K562 (cell line): Measurements from ENCODE around the gene ANKRD65. TPM values are rescaled to one million over a fixed set of nuclear protein-coding genes. Genes with fewer than 3 reads are reported as not detected.

Experiments
- CBFA2T3 ChIP-seq: fragments of 450-650 bp; IDR thresholded peaks from 2 replicates; pipeline ENCODE4 v1.6.1; 2017
- MYC ChIP-seq, 2 experiments: fragments of 250-450 bp in 1 of 2; sonication (Bioruptor Pico) in 1 of 2; IDR thresholded peaks; 2 replicates each; pipeline versions ENCODE4 v1.5.1 to v1.6.1; 2012 to 2021; ENCODE audit warnings: low read depth in 2 of 2, borderline replicate concordance in 1 of 2, improper control_type of control experiment in 1 of 2, low read length in 1 of 2, mild to moderate bottlenecking in 1 of 2, moderate library complexity in 1 of 2
- PTTG1 ChIP-seq: fragments of 450-650 bp; IDR thresholded peaks from 2 replicates; pipeline ENCODE4 v1.6.1; 2016; ENCODE audit warnings: low read depth, mild to moderate bottlenecking, missing genetic modification characterization, missing compliant biosample characterization
- SMAD3 ChIP-seq: fragments of 450-650 bp; formaldehyde crosslinking; conservative IDR thresholded peaks from 2 replicates; pipeline ENCODE4 v1.4.0; 2020; ENCODE audit warnings: mild to moderate bottlenecking
- SRSF3 ChIP-seq: fragments of 200-400 bp; formaldehyde crosslinking; IDR thresholded peaks from 2 replicates; pipeline ENCODE4 v1.6.1; 2016; ENCODE audit warnings: mild to moderate bottlenecking, low read length, moderate library complexity; ENCODE audit not compliant: insufficient read depth
- TAF7 ChIP-seq: fragments of 450-650 bp; IDR thresholded peaks from 2 replicates; pipeline ENCODE4 v1.6.1; 2016; ENCODE audit warnings: missing genetic modification characterization, missing compliant biosample characterization
- ZBTB49 ChIP-seq: sonication (generic); formaldehyde crosslinking; IDR thresholded peaks from 2 replicates; pipeline ENCODE4 v1.8.0; 2022; ENCODE audit warnings: missing genetic modification reagents, mild to moderate bottlenecking, borderline replicate concordance
- ZBTB7A ChIP-seq: IDR thresholded peaks from 2 replicates; pipeline ENCODE4 v1.6.1; 2011; ENCODE audit warnings: low read depth, mild to moderate bottlenecking, low read length, moderate library complexity, borderline replicate concordance; ENCODE audit not compliant: control insufficient read depth
- ZNF133 ChIP-seq: fragments of 250-450 bp; sonication (Bioruptor Pico); IDR thresholded peaks from 2 replicates; pipeline ENCODE4 v1.4.0; 2020; ENCODE audit warnings: mild to moderate bottlenecking
- ZNF197 ChIP-seq: fragments of 200-800 bp; sonication (Bioruptor generic); IDR thresholded peaks from 2 replicates; pipeline ENCODE4 v1.6.1; 2016; ENCODE audit warnings: low read depth, missing genetic modification characterization, missing compliant biosample characterization
- ZNF316 ChIP-seq: fragments of 450-650 bp; IDR thresholded peaks from 2 replicates; pipeline ENCODE4 v1.6.1; 2016
- ZNF436 ChIP-seq: fragments of 250-450, 450-650 bp; sonication (Bioruptor Pico); formaldehyde crosslinking; IDR thresholded peaks from 2 replicates; pipeline ENCODE4 v1.7.0; 2020; ENCODE audit warnings: mild to moderate bottlenecking
- ZNF586 ChIP-seq: fragments of 450-650 bp; formaldehyde crosslinking; conservative IDR thresholded peaks from 2 replicates; pipeline ENCODE4 v1.4.0; 2020; ENCODE audit warnings: mild to moderate bottlenecking, moderate library complexity
- ZNF785 ChIP-seq: fragments of 250-450 bp; sonication (Bioruptor Pico); IDR thresholded peaks from 2 replicates; pipeline ENCODE4 v1.4.0; 2020; ENCODE audit warnings: mild to moderate bottlenecking
- polyA plus RNA-seq, 8 experiments: library from polyadenylated mRNA; depleted of rRNA in 4 of 8; stranded (reverse) in 5 of 8; unstranded in 3 of 8; fragments of >200 nt; fragmentation: Nextera tagmentation in 2 of 8; fragmentation: Illumina TruSeq in 1 of 8; extraction: Ambion mirVana in 2 of 8; extraction: Trizol in 1 of 8; gene quantifications; 2 replicates each; pipeline versions ENCODE4 v1.2.1 to v1.2.3, GENCODE V29; 2011 to 2014; ENCODE audit warnings: inconsistent platforms in 1 of 8, missing spikeins in 1 of 8
- total RNA-seq, 7 experiments: library from RNA; depleted of rRNA in 6 of 7; stranded (reverse); fragments of >200 nt in 6 of 7; fragmentation: Illumina TruSeq in 2 of 7; extraction: Trizol in 2 of 7; gene quantifications; 2 replicates each; pipeline versions ENCODE4 v1.2.1 to v1.2.3, GENCODE V29; 2011 to 2021; ENCODE audit warnings: low replicate concordance in 1 of 7
- TF ChIP-seq, protein P1 (sequence below), 2 experiments: fragments of 150-350 bp in 1 of 2; IDR thresholded peaks; 2 replicates each; pipeline ENCODE4 v1.6.1; 2012 to 2016; ENCODE audit warnings: low read depth in 2 of 2, low read length in 2 of 2, mild to moderate bottlenecking in 1 of 2, moderate library complexity in 1 of 2
- TF ChIP-seq, protein P2 (sequence below): fragments of 250-450 bp; sonication (Bioruptor Pico); IDR thresholded peaks from 2 replicates; pipeline ENCODE4 v1.5.0; 2022; ENCODE audit warnings: mild to moderate bottlenecking
- TF ChIP-seq, protein P3 (sequence below): fragments of 250-450 bp; sonication (Bioruptor Pico); IDR thresholded peaks from 2 replicates; pipeline ENCODE4 v1.9.0; 2021; ENCODE audit warnings: mild to moderate bottlenecking

Gene ANKRD65
- total and polyA plus RNA-seq, 9 of the 15 experiments (the other 6 are each of a cell fraction or from before 2014, with no cell fraction given), result not detected

GRCh38 chr1:1422465-1423244 is 1.6 kb upstream of the ANKRD65 start (continued):
- TF ChIP-seq, protein P1, sequence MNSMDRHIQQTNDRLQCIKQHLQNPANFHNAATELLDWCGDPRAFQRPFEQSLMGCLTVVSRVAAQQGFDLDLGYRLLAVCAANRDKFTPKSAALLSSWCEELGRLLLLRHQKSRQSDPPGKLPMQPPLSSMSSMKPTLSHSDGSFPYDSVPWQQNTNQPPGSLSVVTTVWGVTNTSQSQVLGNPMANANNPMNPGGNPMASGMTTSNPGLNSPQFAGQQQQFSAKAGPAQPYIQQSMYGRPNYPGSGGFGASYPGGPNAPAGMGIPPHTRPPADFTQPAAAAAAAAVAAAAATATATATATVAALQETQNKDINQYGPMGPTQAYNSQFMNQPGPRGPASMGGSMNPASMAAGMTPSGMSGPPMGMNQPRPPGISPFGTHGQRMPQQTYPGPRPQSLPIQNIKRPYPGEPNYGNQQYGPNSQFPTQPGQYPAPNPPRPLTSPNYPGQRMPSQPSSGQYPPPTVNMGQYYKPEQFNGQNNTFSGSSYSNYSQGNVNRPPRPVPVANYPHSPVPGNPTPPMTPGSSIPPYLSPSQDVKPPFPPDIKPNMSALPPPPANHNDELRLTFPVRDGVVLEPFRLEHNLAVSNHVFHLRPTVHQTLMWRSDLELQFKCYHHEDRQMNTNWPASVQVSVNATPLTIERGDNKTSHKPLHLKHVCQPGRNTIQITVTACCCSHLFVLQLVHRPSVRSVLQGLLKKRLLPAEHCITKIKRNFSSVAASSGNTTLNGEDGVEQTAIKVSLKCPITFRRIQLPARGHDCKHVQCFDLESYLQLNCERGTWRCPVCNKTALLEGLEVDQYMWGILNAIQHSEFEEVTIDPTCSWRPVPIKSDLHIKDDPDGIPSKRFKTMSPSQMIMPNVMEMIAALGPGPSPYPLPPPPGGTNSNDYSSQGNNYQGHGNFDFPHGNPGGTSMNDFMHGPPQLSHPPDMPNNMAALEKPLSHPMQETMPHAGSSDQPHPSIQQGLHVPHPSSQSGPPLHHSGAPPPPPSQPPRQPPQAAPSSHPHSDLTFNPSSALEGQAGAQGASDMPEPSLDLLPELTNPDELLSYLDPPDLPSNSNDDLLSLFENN (IDR thresholded peaks at IDR 0.05; ENCODE audit: low read depth in 2 of 2, low read length in 2 of 2), result no peak
- TF ChIP-seq ZBTB7A, result no peak
- TF ChIP-seq, protein P2, sequence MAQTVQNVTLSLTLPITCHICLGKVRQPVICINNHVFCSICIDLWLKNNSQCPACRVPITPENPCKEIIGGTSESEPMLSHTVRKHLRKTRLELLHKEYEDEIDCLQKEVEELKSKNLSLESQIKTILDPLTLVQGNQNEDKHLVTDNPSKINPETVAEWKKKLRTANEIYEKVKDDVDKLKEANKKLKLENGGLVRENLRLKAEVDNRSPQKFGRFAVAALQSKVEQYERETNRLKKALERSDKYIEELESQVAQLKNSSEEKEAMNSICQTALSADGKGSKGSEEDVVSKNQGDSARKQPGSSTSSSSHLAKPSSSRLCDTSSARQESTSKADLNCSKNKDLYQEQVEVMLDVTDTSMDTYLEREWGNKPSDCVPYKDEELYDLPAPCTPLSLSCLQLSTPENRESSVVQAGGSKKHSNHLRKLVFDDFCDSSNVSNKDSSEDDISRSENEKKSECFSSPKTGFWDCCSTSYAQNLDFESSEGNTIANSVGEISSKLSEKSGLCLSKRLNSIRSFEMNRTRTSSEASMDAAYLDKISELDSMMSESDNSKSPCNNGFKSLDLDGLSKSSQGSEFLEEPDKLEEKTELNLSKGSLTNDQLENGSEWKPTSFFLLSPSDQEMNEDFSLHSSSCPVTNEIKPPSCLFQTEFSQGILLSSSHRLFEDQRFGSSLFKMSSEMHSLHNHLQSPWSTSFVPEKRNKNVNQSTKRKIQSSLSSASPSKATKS (CRISPR knock-in tag), result no peak
- TF ChIP-seq ZBTB49 (CRISPR knock-in tag), result no peak
- TF ChIP-seq PTTG1 (tag), result peak; percentile 89
- TF ChIP-seq ZNF586, result no peak
- TF ChIP-seq TAF7 (tag), result peak; percentile 68
- TF ChIP-seq ZNF197, result 0 out of 2 replicates have a peak, but pooled peaks have one; percentile 73
- TF ChIP-seq MYC (IDR thresholded peaks at IDR 0.05; ENCODE audit: low read depth, low read length), result no peak
- TF ChIP-seq MYC (CRISPR knock-in tag; IDR thresholded peaks at IDR 0.05; ENCODE audit: borderline replicate concordance, low read depth), result peak; percentile 82; the same call in 1 of the 2 replicates
- no peak for TF ChIP-seq ZNF785 (CRISPR knock-in tag)
- no peak for TF ChIP-seq SRSF3
- no peak for TF ChIP-seq ZNF133 (CRISPR knock-in tag)
- TF ChIP-seq ZNF316, result no peak
- no peak for TF ChIP-seq CBFA2T3
- peak; percentile 90; the same call in 1 of the 2 replicates for TF ChIP-seq SMAD3
- no peak for TF ChIP-seq ZNF436 (CRISPR knock-in tag)
- TF ChIP-seq, protein P3, sequence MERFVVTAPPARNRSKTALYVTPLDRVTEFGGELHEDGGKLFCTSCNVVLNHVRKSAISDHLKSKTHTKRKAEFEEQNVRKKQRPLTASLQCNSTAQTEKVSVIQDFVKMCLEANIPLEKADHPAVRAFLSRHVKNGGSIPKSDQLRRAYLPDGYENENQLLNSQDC, result no peak
